Measurements from ENCODE around the gene FZD7.

The FZD7 gene

DNA sequence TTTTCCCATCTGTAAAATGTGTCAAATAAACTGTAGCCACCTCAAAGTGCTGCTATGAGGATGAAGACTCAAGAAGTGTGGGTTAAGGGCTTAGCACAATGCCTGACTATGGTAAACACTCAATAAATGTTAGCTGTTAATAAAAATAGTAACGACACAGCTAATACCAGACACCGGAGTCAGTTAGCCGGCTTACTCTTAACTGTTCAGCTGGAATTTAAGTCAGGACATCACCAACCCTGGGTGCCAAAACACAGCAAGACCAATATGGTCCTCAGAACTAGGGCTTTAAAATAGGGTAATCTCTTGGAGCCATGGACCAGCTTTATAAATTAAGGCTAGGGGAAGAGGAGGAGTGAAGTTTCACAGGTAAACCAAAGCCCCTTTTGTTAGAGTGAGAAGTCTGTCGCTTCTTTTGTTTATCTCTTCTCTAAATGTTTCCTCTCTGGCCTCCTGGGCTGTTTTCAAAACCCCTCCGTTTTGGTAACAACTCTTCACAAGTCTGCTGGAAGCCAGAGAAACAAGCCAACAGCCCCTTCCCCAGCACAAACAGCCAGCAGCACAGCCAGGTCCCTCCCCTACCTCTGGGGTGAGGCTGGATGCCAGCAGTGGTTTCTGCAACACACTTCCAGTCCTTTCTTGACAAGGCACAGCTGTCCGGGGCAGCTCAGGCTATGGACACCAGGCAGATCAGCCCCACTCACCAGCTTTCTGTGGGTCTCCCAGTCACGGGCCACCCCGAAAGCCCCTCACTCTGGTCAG, 13.8 kb upstream of the FZD7 start:
- H3K36me3 ChIP-seq (replicated peaks): no peaks in the 10 kb centered on the region
- TF ChIP-seq, protein P1, sequence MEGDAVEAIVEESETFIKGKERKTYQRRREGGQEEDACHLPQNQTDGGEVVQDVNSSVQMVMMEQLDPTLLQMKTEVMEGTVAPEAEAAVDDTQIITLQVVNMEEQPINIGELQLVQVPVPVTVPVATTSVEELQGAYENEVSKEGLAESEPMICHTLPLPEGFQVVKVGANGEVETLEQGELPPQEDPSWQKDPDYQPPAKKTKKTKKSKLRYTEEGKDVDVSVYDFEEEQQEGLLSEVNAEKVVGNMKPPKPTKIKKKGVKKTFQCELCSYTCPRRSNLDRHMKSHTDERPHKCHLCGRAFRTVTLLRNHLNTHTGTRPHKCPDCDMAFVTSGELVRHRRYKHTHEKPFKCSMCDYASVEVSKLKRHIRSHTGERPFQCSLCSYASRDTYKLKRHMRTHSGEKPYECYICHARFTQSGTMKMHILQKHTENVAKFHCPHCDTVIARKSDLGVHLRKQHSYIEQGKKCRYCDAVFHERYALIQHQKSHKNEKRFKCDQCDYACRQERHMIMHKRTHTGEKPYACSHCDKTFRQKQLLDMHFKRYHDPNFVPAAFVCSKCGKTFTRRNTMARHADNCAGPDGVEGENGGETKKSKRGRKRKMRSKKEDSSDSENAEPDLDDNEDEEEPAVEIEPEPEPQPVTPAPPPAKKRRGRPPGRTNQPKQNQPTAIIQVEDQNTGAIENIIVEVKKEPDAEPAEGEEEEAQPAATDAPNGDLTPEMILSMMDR (IDR thresholded peaks at IDR 0.05; ENCODE audit: low read depth, low read length, missing control alignments): no peak
- no peak overlapping the region for H3K4me3 ChIP-seq (ENCODE audit: low read depth, low read length)
- in situ Hi-C loops (cut with HindIII; ENCODE audit: low pct_ligation_motif_present, low sequenced_read_pairs): no loop called here
- no peak overlapping the region for H3K27ac ChIP-seq
- no peak for DNase-seq
- H3K27me3 ChIP-seq (replicated peaks): no peaks in the 10 kb centered on the region

DNA sequence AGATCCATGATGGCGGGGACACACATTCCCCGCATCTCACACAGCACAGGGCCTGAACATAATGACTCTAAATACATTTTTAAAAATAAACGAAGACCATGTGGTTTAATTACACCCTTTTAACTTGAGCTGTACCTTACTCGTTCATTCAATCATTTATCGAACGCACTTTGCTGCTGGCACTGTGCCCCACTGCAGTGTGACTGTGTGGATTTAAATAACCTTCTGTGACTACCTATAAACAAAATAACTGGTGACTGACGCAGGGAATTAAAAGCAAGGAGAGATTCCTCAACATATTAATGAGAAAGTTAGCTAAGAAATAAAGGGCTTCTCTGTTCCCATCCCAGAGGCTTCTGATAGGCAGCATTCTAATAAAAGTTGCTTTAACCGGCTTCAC, 10.9 kb upstream of the FZD7 start:
- H3K27me3 ChIP-seq (replicated peaks): no peaks in the 10 kb centered on the region
- in situ Hi-C loops (cut with HindIII; ENCODE audit: low pct_ligation_motif_present, low sequenced_read_pairs): no loop called here
- no peaks in the 10 kb centered on the region for H3K36me3 ChIP-seq (replicated peaks)
- no peak for DNase-seq
- H3K27ac ChIP-seq: no peak overlapping the region
- H3K4me3 ChIP-seq (ENCODE audit: low read depth, low read length): no peak overlapping the region
- TF ChIP-seq, protein P1 (IDR thresholded peaks at IDR 0.05; ENCODE audit: low read depth, low read length, missing control alignments): no peak

DNA sequence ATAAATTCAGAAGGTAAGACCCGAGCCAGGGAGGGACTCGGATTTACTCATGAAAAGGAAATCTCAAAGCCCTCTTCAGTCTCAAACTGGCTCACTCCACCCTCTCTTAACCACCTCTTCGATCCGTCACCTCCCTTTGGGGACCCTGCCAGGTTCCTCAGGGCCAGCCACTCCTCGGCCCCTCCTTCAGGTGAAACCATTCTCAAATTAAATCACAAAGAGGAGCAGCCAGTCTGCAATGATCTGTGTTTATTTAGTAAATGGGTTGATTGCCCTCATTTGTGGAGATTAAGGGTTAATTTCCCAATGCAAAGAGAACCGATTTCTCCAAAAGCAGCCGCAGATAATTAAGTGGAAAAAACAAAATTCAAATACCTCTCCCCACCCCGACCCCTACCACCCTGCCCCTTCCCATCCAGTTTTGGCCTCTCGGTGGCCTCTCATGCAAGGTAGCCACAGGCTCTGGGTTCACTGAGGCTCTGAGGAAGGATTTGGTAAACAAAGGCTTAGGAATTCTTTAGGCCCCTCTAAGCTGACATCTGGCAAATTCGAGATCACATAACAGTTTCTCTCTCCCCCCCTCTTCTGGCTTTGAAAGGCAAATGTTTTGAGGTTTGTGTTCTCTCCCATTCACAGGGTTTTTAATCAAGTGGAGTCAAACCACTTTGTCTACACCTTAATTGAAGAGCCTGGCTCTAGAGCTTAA, 10.3 kb upstream of the FZD7 start:
- H3K4me3 ChIP-seq (ENCODE audit: low read depth, low read length): no peak overlapping the region
- H3K27ac ChIP-seq: no peak overlapping the region
- in situ Hi-C loops (cut with HindIII; ENCODE audit: low pct_ligation_motif_present, low sequenced_read_pairs): no loop called here
- TF ChIP-seq, protein P1 (IDR thresholded peaks at IDR 0.05; ENCODE audit: low read depth, low read length, missing control alignments): no peak
- no peaks in the 10 kb centered on the region for H3K27me3 ChIP-seq (replicated peaks)
- DNase-seq: no peak
- no peaks in the 10 kb centered on the region for H3K36me3 ChIP-seq (replicated peaks)

GRCh38 chr2:202023904-202024266, 9.8 kb upstream of the FZD7 start:
- DNase-seq: no peak
- TF ChIP-seq, protein P1 (IDR thresholded peaks at IDR 0.05; ENCODE audit: low read depth, low read length, missing control alignments): no peak
- no peak overlapping the region for H3K4me3 ChIP-seq (ENCODE audit: low read depth, low read length)
- H3K27me3 ChIP-seq (replicated peaks): no peaks in the 10 kb centered on the region
- in situ Hi-C loops (cut with HindIII; ENCODE audit: low pct_ligation_motif_present, low sequenced_read_pairs): no loop called here
- no peak overlapping the region for H3K27ac ChIP-seq
- no peaks in the 10 kb centered on the region for H3K36me3 ChIP-seq (replicated peaks)

DNA sequence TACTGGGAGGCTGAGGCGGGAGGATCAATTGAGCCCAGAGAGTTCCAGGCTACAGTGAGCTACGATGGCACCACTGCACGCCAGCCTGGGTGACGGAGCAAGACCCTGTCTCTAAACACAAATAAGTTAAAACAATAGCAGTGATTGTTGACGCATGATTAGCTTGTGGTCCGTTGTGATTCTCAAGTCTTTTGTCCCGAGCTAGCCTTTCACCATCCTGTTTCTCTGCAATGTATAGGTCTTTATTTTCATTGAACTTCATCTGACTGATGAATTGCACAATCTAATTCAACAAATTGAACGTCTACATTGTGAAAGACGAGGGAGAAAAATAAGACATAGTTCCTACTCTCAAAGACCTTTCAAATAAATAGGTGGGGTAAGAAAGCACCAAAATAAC, 8.8 kb upstream of the FZD7 start:
- no peaks in the 10 kb centered on the region for H3K36me3 ChIP-seq (replicated peaks)
- in situ Hi-C loops (cut with HindIII; ENCODE audit: low pct_ligation_motif_present, low sequenced_read_pairs): no loop called here
- H3K27ac ChIP-seq: no peak overlapping the region
- no peaks in the 10 kb centered on the region for H3K27me3 ChIP-seq (replicated peaks)
- H3K4me3 ChIP-seq (ENCODE audit: low read depth, low read length): no peak overlapping the region
- TF ChIP-seq, protein P1 (IDR thresholded peaks at IDR 0.05; ENCODE audit: low read depth, low read length, missing control alignments): no peak
- no peak for DNase-seq
